SU-DHL-6 (cell line): ENCODE measurements around the gene SNX25.

Source experiments
- H2AFZ ChIP-seq: fragments of 200-600 bp; sonication (generic); 2 replicates; pipeline ENCODE4 v1.6.1; 2014; ENCODE audit warnings: low read depth, mild to moderate bottlenecking, moderate library complexity, mixed read lengths, antibody characterized with exemption, low read length; ENCODE audit not compliant: severe bottlenecking
- H3F3A ChIP-seq: fragments of 200-600 bp; shearing (Covaris generic); 2 replicates; pipeline ENCODE4 v1.6.0; 2016; ENCODE audit warnings: antibody characterized with exemption, mild to moderate bottlenecking; ENCODE audit not compliant: insufficient read depth
- H3K27ac ChIP-seq: fragments of 200-600 bp; sonication (generic); 2 replicates; pipeline ENCODE4 v1.5.1; 2016; ENCODE audit warnings: low read depth, mild to moderate bottlenecking, low read length, moderate library complexity, mixed read lengths
- H3K27me3 ChIP-seq: fragments of 200-600 bp; sonication (generic), shearing (Covaris generic); 2 replicates; pipeline ENCODE4 v1.6.0; 2014; ENCODE audit warnings: mild to moderate bottlenecking, low read length
- H3K36me3 ChIP-seq: fragments of 200-600 bp; sonication (generic); 2 replicates; pipeline ENCODE4 v1.6.1; 2014; ENCODE audit warnings: mild to moderate bottlenecking, low read length, mixed read lengths
- H3K4me2 ChIP-seq: fragments of 300-600, 200-600 bp; shearing (Covaris generic), sonication (generic); 2 replicates; pipeline ENCODE4 v1.6.0; 2014; ENCODE audit warnings: low read length, low read depth, mild to moderate bottlenecking; ENCODE audit not compliant: poor library complexity, severe bottlenecking
- H3K4me3 ChIP-seq: fragments of 200-600 bp; sonication (generic); 2 replicates; pipeline ENCODE4 v1.5.1; 2014; ENCODE audit warnings: antibody characterized with exemption, low read length, mild to moderate bottlenecking, mixed read lengths; ENCODE audit not compliant: insufficient read depth, poor library complexity, severe bottlenecking
- H3K79me2 ChIP-seq: fragments of 200-600 bp; sonication (generic); 2 replicates; pipeline ENCODE4 v1.6.1; 2014; ENCODE audit warnings: mild to moderate bottlenecking, low read length, moderate library complexity; ENCODE audit not compliant: insufficient read depth
- H3K9ac ChIP-seq: fragments of 200-600 bp; sonication (generic); 2 replicates; pipeline ENCODE4 v1.7.0; 2014; ENCODE audit warnings: mild to moderate bottlenecking, low read length
- H3K9me2 ChIP-seq: fragments of 200-600 bp; sonication (generic); replicated peaks from 2 replicates; pipeline ENCODE4 v1.6.1; 2014; ENCODE audit warnings: low read length; ENCODE audit not compliant: insufficient read depth
- H3K9me3 ChIP-seq: fragments of 200-600 bp; sonication (generic); 2 replicates; pipeline ENCODE4 v1.6.1; 2014; ENCODE audit warnings: low read length, mixed read lengths; ENCODE audit not compliant: insufficient read depth
- H4K20me1 ChIP-seq: fragments of 200-600 bp; sonication (generic); 2 replicates; pipeline ENCODE4 v1.6.1; 2014; ENCODE audit warnings: low read depth, mild to moderate bottlenecking, antibody characterized with exemption, low read length, moderate library complexity, mixed read lengths
- CTCF ChIP-seq: fragments of 200-600 bp; sonication (generic); IDR thresholded peaks from one replicate; pipeline ENCODE4 v1.5.1; 2017; ENCODE audit warnings: antibody characterized with exemption, mild to moderate bottlenecking, low read length, moderate library complexity; ENCODE audit not compliant: insufficient read depth, poor library complexity, severe bottlenecking
- EZH2phosphoT487 ChIP-seq: fragments of 200-600 bp; sonication (generic), shearing (Covaris generic); conservative IDR thresholded peaks from 2 replicates; pipeline ENCODE4 v1.6.1; 2018; ENCODE audit warnings: mild to moderate bottlenecking, antibody characterized with exemption, low read length, moderate library complexity, mixed read lengths

Gene SNX25

DNA sequence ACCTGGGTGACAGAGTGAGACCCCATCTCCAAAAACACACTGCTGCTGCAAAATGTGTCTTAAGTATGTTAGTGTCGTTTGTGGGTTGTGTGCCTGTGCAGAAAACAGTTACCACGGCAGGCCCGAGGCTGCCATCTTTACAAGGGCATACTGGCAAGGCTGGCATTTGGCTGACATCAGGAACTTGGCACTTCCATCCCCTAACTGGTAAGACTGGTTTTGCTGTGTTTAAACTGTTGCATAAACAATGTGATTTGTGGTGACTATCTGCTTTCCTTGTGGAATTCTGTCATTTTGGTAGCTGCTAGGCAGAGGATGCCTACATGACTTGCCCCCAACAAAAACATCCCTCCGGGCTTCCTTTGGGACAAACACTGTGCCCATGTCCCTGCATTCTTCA, 174.1 kb downstream of the SNX25 start:
- Histone ChIP-seq H4K20me1 (no peaks in the 10 kb centered on the region), H3K9me2 (no peaks in the 10 kb centered on the region), H3K9ac (no peak overlapping the region), H3K36me3 (peaks cover 5% of the 10 kb centered on the region; the same call in 1 of the 2 replicates), H3K9me3 (no peaks in the 10 kb centered on the region), H3K79me2 (no peaks in the 10 kb centered on the region), H3F3A (no peaks in the 10 kb centered on the region), H2AFZ (no peak overlapping the region), H3K4me2 (no peak overlapping the region), H3K27me3 (no peaks in the 10 kb centered on the region), H3K4me3 (no peak overlapping the region), H3K27ac (no peak overlapping the region)
- no peak for TF ChIP-seq EZH2phosphoT487
- TF ChIP-seq CTCF, result no peak

DNA sequence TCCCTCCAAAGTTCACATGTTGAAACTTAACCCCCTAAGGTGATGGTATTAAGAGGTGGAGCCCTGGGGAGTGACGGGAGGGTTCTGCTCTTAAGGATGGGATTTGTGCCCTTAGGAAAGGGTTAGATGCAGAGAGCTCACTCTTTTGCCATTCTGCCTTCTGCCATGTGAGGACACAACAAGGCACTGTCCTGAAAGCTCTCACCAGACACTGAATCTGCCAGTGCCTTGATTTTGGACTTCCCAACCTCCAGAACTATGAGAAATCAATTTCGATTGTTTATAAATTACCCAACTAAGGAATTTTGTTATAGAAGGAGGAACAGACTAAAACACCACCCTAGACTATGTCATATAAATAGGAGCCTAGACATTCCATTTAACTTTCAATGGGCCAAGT, 174.7 kb downstream of the SNX25 start:
- TF ChIP-seq CTCF, result no peak
- TF ChIP-seq EZH2phosphoT487, result no peak
- Histone ChIP-seq H4K20me1 (no peaks in the 10 kb centered on the region), H3K9me2 (no peaks in the 10 kb centered on the region), H3K27ac (no peak overlapping the region), H3F3A (no peaks in the 10 kb centered on the region), H3K9ac (no peak overlapping the region), H3K9me3 (no peaks in the 10 kb centered on the region), H3K79me2 (no peaks in the 10 kb centered on the region), H3K36me3 (peaks cover 5% of the 10 kb centered on the region; the same call in 1 of the 2 replicates), H2AFZ (no peak overlapping the region), H3K4me2 (no peak overlapping the region), H3K4me3 (no peak overlapping the region), H3K27me3 (no peaks in the 10 kb centered on the region)

DNA sequence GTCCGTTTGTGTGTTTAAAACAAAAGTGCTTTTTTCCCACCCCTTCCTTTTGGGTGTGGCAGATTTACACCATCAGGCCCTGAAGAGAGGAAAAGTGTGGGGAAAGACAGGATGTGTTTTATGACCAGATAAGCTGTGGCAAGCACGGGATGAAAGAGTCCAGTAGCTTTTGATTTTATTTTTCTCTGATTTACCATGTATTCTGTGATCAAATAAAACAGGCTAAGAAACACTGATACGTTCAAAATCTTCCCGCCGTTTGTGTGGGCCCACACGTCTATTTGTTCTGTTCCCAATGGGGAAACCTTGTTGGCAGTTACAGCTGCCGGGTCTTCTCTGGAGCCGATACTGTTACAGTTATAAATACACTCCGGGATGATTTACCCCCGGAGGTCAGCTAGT, 175.5 kb downstream of the SNX25 start:
- Histone ChIP-seq H3K27ac (no peak overlapping the region), H3K4me2 (no peak overlapping the region), H3K4me3 (no peak overlapping the region)

More for the DNA sequence above, 175.5 kb downstream of the SNX25 start:
- no peaks in the 10 kb centered on the region for H3K9me2 ChIP-seq
- H3K27me3 ChIP-seq, result no peaks in the 10 kb centered on the region
- H3K79me2 ChIP-seq, result no peaks in the 10 kb centered on the region
- no peak overlapping the region for H2AFZ ChIP-seq
- no peak overlapping the region for H3K9ac ChIP-seq
- H4K20me1 ChIP-seq, result no peaks in the 10 kb centered on the region
- peaks cover 5% of the 10 kb centered on the region; the same call in 1 of the 2 replicates for H3K36me3 ChIP-seq
- no peaks in the 10 kb centered on the region for H3F3A ChIP-seq
- no peaks in the 10 kb centered on the region for H3K9me3 ChIP-seq
- TF ChIP-seq EZH2phosphoT487 (no peak), CTCF (no peak)
